IPS-18a (cell line): Measurements from ENCODE around the gene PSMD6.
A peak's percentile ranks its signal among the peaks of the same experiment; 100 is the strongest.

Experiments
- H3K27ac ChIP-seq: one replicate; pipeline ENCODE4 v1.5.1; 2013; ENCODE audit warnings: low read length
- H3K27me3 ChIP-seq: one replicate; pipeline ENCODE4 v1.6.1; 2013; ENCODE audit warnings: mild to moderate bottlenecking, low read length; ENCODE audit not compliant: control insufficient read depth, insufficient read depth
- H3K36me3 ChIP-seq: one replicate; pipeline ENCODE4 v1.6.1; 2013; ENCODE audit warnings: low read depth, low read length; ENCODE audit not compliant: control insufficient read depth
- H3K4me1 ChIP-seq: one replicate; pipeline ENCODE4 v1.6.1; 2013; ENCODE audit warnings: low read depth, low read length; ENCODE audit not compliant: control insufficient read depth
- H3K4me3 ChIP-seq: one replicate; pipeline ENCODE4 v1.5.1; 2013; ENCODE audit warnings: low read length
- H3K9ac ChIP-seq: one replicate; pipeline ENCODE4 v1.6.1; 2013; ENCODE audit warnings: mild to moderate bottlenecking, low read length, moderate library complexity
- H3K9me3 ChIP-seq: one replicate; pipeline ENCODE4 v1.6.1; 2013; ENCODE audit warnings: low read depth, low read length; ENCODE audit not compliant: control insufficient read depth

The PSMD6 gene

DNA sequence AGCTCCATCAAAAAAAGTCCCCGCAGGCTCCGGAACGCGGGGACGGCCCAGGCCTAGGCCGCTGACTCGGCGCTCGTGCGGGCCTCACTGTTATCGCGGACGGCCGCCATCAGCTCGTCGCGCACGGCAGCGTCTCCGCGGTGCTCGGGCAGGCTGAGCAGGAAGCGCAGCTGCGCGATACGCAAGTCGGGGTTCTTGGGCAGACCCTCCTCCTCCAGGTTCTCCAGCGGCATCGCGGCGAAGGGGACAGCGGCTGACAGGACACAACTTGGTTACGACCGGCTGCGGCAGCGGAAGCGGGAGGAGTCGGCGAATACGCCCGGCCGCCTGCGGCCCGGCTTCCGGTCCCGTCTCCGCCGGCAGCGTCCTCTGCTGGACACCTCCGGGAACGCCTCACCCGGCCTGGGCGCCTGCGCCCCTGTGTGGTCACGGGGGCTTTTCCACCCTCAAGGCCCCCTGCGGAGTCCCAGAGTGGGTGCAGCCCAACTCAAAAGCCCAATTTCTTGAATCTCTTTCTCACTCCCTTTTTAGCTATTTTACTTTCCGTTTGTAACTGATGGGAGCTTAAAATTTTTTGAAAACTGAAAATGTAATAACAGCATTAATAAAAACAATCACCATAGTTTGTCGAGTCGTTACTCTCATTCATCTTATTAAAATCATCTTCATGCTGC, at the start of gene PSMD6:
PSMD6 (minus strand) TSS at position 308 of the 674 bp plus-strand sequence; CDS start at position 233, 75 bp downstream.
- H3K4me3 ChIP-seq: peak within 1 kb of the TSS; percentile 93
- peak within 1 kb of the TSS; percentile 87 for H3K27ac ChIP-seq
- peaks cover 27% of the 10 kb centered on the region for H3K36me3 ChIP-seq
- H3K9ac ChIP-seq: peak within 1 kb of the TSS; percentile 84
- no peaks in the 10 kb centered on the region for H3K9me3 ChIP-seq
- H3K27me3 ChIP-seq: no peaks in the 10 kb centered on the region
- H3K4me1 ChIP-seq: peaks cover 7% of the 10 kb centered on the region

- Histone ChIP-seq H3K27ac (no peak overlapping the region), H3K27me3 (no peaks in the 10 kb centered on the region), H3K9ac (no peak overlapping the region), H3K9me3 (no peaks in the 10 kb centered on the region), H3K4me1 (no peaks in the 10 kb centered on the region), H3K4me3 (no peak overlapping the region), H3K36me3 (no peaks in the 10 kb centered on the region)
These were observed 48.8 kb upstream of the PSMD6 start for GRCh38 chr3:64072126-64072525.

DNA sequence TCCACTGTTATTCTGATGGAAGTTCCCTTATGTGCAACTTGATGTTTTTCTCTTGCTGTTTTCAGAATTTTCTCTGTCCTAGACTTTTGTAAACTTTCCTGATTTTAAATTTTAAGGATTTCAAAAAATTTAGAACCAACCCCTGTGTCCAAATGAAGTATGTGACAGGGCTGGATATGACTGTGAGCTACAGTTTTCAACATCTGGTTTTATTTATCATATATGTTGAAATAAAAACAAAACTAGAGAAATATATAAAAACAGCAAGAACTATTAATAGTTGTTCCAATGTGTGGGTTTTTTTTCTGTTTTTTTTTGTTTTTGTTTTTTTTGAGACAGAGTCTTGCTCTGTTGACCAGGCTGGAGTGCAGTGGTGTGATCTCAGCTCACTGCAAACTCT, 47.4 kb upstream of the PSMD6 start:
- Histone ChIP-seq H3K9ac (no peak overlapping the region), H3K4me1 (no peaks in the 10 kb centered on the region)

DNA sequence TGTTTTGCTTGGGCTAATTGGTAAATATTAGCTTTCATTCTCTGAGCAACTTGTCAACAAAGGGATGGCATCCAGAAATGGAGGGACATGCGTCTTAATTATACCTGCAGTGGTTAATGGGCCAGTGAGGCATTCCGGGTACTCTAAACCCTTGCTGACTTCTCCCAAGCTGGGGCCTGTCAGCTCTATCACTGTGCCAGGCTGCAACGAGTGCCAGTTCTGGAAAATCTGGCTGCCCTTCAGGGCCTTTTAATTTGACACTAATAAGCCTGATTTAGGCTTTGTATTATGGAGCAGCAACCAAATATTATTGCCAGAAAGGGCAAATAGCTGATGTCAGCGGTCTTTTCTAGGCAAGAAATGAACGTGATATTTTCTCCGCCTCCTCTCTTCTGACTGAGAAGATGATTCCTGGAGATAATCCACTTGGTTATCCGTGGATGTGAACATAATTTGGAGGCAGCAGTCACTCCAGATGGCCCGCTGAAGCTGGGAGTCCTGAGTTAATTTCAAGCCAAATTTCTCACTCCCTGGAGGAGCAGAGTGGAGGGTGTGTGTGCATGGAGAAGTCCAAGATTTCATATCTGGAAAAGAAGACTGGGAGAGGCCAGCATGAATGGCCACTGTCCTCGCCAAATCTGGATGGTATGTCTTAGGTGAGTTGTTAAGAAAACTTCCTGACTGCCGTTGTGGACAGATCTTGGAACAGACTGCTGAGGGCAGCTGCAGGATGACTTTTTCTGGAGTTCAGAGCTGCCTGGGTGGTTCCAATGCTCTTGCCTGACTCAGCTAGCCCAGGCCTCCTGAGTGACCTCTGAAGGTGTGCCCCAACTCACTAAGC, 44.4 kb upstream of the PSMD6 start:
- Histone ChIP-seq H3K36me3 (no peaks in the 10 kb centered on the region), H3K9me3 (no peaks in the 10 kb centered on the region), H3K4me3 (no peak overlapping the region), H3K27ac (no peak overlapping the region), H3K4me1 (peaks cover 15% of the 10 kb centered on the region), H3K9ac (no peak overlapping the region), H3K27me3 (no peaks in the 10 kb centered on the region)

More for the DNA sequence above, 47.4 kb upstream of the PSMD6 start:
- H3K27me3 ChIP-seq: no peaks in the 10 kb centered on the region
- no peak overlapping the region for H3K27ac ChIP-seq
- no peaks in the 10 kb centered on the region for H3K36me3 ChIP-seq
- no peak overlapping the region for H3K4me3 ChIP-seq
- no peaks in the 10 kb centered on the region for H3K9me3 ChIP-seq

DNA sequence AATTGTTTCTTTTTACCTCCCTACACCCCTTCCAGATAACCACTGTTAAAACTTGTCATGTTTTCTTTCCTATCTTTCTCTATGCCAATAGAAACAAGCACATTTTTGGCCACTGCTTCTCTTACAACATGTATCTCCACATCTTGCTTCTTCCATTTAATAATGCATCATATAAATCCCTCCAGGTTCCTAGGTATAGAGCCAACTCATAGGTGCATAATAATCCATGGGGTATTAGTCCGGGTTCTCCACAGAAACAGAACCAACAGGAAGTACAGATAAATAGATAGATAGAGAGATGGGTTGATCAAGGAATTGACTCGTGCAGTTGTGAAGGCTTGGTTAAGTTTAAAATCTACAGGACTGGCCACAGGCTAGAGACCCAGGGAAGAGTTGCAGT, 41.5 kb upstream of the PSMD6 start:
- Histone ChIP-seq H3K4me3 (no peak overlapping the region), H3K27me3 (peaks cover 5% of the 10 kb centered on the region), H3K36me3 (no peaks in the 10 kb centered on the region), H3K9ac (no peak overlapping the region), H3K4me1 (peaks cover 18% of the 10 kb centered on the region), H3K9me3 (no peaks in the 10 kb centered on the region), H3K27ac (no peak overlapping the region)

GRCh38 chr3:64063983-64064438, 40.7 kb upstream of the PSMD6 start:
- peaks cover 18% of the 10 kb centered on the region for H3K4me1 ChIP-seq
- H3K9ac ChIP-seq: no peak overlapping the region
- H3K4me3 ChIP-seq: peak overlapping the region; percentile 1
- H3K36me3 ChIP-seq: no peaks in the 10 kb centered on the region
- H3K27ac ChIP-seq: no peak overlapping the region
- no peaks in the 10 kb centered on the region for H3K9me3 ChIP-seq
- H3K27me3 ChIP-seq: peaks cover 5% of the 10 kb centered on the region

DNA sequence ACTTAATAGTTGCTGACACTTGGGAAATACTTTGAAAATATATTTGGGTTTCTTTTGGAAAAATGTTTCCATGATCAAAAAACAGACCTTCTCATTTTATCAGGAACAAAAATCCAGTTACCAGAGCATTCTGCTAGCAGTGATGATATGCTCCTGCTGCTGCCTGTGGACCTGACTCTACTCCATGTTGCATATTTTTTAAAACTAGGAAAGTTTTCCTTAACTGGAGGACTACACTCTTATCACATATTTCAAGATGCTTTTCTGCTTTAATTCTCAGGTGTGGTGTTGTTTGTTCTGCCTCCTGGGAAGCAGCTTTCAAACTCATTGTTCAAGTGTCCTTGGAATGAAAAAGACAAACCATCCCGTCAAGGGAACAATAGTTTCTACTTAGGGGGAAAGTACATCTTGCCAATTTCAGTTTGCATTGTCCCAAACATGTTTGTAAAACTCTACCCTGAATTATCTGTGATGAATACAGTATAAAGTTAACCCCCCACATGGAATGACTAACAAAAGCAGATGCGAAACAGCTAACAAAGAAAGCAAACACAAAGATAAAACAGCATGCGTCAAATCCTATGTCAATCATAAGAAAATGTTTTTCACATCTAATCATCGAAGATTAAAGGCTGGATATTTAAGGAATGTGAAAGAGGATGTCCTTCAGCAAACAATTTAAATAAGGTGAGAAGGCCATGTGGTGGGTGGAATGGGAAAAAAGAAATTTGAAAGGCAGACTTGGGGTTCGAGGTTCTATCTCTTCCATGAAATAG, 40.1 kb upstream of the PSMD6 start:
- H3K27ac ChIP-seq: no peak overlapping the region
- no peak overlapping the region for H3K9ac ChIP-seq
- no peaks in the 10 kb centered on the region for H3K9me3 ChIP-seq
- peak overlapping the region; percentile 1 for H3K4me3 ChIP-seq
- H3K27me3 ChIP-seq: peaks cover 5% of the 10 kb centered on the region
- no peaks in the 10 kb centered on the region for H3K36me3 ChIP-seq
- peaks cover 18% of the 10 kb centered on the region for H3K4me1 ChIP-seq

DNA sequence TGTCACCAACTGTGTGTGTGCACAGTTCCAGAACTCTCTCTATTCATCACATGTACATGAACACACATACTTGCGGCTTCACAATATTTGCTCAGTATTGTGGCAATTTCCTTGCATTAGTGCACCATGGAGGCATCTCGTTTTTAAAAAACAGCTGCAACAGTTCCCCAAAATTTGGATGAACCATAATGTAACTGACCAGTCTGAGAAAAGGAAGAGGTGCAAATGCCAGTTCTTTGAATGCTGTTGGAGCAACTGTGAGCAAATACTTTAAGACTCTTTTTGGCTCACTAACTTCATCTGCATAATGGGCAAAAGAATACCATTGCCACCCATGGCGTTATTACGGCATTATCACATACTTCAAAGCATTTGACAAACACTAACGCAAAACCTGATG, 38.3 kb upstream of the PSMD6 start:
- peaks cover 18% of the 10 kb centered on the region for H3K4me1 ChIP-seq
- no peaks in the 10 kb centered on the region for H3K36me3 ChIP-seq
- H3K27me3 ChIP-seq: peaks cover 5% of the 10 kb centered on the region
- H3K27ac ChIP-seq: no peak overlapping the region
- no peaks in the 10 kb centered on the region for H3K9me3 ChIP-seq
- no peak overlapping the region for H3K9ac ChIP-seq
- no peak overlapping the region for H3K4me3 ChIP-seq

DNA sequence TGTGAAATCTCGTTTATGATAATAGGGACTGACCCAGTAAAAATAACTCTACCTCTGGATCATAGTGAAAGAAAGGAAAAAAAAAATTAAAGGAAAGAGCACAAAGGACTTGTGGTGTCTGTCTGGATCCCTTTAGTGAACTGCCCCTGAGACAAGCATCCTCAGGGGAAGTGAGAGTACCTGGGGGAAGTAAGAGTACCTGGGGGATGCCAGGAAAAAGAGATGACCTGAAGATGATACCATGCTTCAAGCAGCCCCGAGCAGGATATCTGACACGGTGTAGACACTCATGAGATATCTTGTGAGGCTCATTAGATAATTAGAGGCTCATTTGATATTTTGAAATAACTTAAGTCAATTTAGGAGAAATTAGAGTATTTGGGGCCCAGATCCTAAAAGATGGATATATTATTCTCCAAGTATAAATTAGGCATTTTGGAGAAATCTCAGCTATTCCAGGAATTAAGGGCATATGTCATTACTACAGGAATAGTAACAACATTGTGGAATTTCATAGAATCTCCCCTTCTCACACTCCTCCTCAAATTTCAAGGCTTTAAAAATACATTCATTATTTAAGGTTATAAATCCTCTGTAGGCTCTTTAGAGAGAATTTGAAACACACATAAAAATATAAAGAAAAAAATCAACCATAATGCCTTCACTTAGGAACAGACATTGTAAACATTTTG, 36.3 kb upstream of the PSMD6 start:
- H3K9ac ChIP-seq: no peak overlapping the region

DNA sequence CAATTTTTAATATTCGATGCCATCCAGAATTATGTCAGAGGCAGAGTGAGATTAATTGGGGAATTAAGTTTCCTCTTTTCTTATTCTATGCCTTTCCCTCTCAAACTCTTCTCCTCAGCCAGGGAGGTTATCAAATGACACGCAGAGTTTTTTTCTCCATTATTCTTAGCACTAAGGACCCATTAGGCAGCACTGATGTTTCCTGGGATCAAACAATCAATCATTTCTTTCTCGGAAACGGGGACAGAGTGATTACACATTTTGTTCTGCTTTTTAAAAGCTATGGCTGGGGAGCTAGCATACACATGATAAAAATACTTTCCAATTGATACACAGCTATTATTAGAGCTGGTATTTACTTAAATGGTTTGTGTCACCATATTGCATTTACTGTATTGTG, 35.3 kb upstream of the PSMD6 start:
- Histone ChIP-seq H3K4me1 (peaks cover 16% of the 10 kb centered on the region), H3K27me3 (peaks cover 5% of the 10 kb centered on the region), H3K27ac (no peak overlapping the region), H3K36me3 (no peaks in the 10 kb centered on the region), H3K9ac (no peak overlapping the region), H3K9me3 (no peaks in the 10 kb centered on the region), H3K4me3 (no peak overlapping the region)

More for the DNA sequence above, 36.3 kb upstream of the PSMD6 start:
- Histone ChIP-seq H3K36me3 (no peaks in the 10 kb centered on the region), H3K27ac (no peak overlapping the region), H3K4me3 (no peak overlapping the region), H3K4me1 (peaks cover 18% of the 10 kb centered on the region), H3K27me3 (peaks cover 5% of the 10 kb centered on the region), H3K9me3 (no peaks in the 10 kb centered on the region)

GRCh38 chr3:64057231-64057630, 33.9 kb upstream of the PSMD6 start:
- peaks cover 5% of the 10 kb centered on the region for H3K4me1 ChIP-seq
- peaks cover 5% of the 10 kb centered on the region for H3K27me3 ChIP-seq
- no peak overlapping the region for H3K27ac ChIP-seq
- no peaks in the 10 kb centered on the region for H3K36me3 ChIP-seq
- no peak overlapping the region for H3K9ac ChIP-seq
- H3K9me3 ChIP-seq: no peaks in the 10 kb centered on the region
- no peak overlapping the region for H3K4me3 ChIP-seq
